H1 (cell line): ENCODE data around the gene CPM. TPM values are rescaled to one million over a fixed set of nuclear protein-coding genes. Genes with fewer than 3 reads are reported as not detected.

Experiments used
- CTCF ChIA-PET: fragments of 300-600 bp; sonication (Branson Sonifier 250); formaldehyde crosslinking; loops from one replicate; lab custom pipeline; 2021; ENCODE audit not compliant: partially characterized antibody; lab: Charles Lee
- POLR2A ChIA-PET: fragments of 300-600 bp; sonication (Branson Sonifier 250); formaldehyde crosslinking; loops from one replicate; lab custom pipeline; 2021; ENCODE audit warnings: inconsistent platforms; ENCODE audit not compliant: partially characterized antibody; lab: Charles Lee
- DNase-seq, 2 experiments: peaks; one replicate each; pipeline versions ENCODE4 v3.0.0 to v3.0.0-alpha.2; 2010 to 2022; ENCODE audit warnings: low spot score in 2 of 2, low read depth in 1 of 2, mixed read lengths in 1 of 2
- FAIRE-seq: peaks from 2 replicates; lab custom pipeline; 2011; peaks lifted over from hg19 to GRCh38; lab: Jason Lieb, UNC
- H2AFZ ChIP-seq: 2 replicates; pipeline ENCODE4 v1.8.1; 2012; ENCODE audit warnings: low read length, inconsistent platforms
- H2AK5ac ChIP-seq: 2 replicates; pipeline ENCODE4 v1.6.1; 2013; ENCODE audit warnings: low read depth, low read length
- H2BK120ac ChIP-seq: replicated peaks from 2 replicates; pipeline ENCODE3; 2013; ENCODE audit warnings: low read depth, low read length, inconsistent platforms
- H2BK12ac ChIP-seq: 2 replicates; pipeline ENCODE4 v1.6.1; 2013; ENCODE audit warnings: low read depth, low read length
- H2BK15ac ChIP-seq: 2 replicates; pipeline ENCODE4 v1.6.1; 2013; ENCODE audit warnings: low read length
- H2BK20ac ChIP-seq: 2 replicates; pipeline ENCODE4 v1.6.1; 2013; ENCODE audit warnings: low read length
- H2BK5ac ChIP-seq: 2 replicates; pipeline ENCODE4 v1.6.1; 2013; ENCODE audit warnings: low read depth, low read length
- H3K14ac ChIP-seq: 2 replicates; pipeline ENCODE4 v1.6.1; 2013; ENCODE audit warnings: inconsistent platforms; ENCODE audit not compliant: insufficient read length
- H3K18ac ChIP-seq: 2 replicates; pipeline ENCODE4 v1.6.1; 2013; ENCODE audit warnings: low read length; ENCODE audit errors: extremely low read depth
- H3K23ac ChIP-seq: 2 replicates; pipeline ENCODE4 v1.6.1; 2013; ENCODE audit warnings: inconsistent platforms; ENCODE audit not compliant: insufficient read length
- H3K23me2 ChIP-seq: 2 replicates; pipeline ENCODE4 v1.6.1; 2013; ENCODE audit warnings: low read depth, low read length
- H3K27ac ChIP-seq: 2 replicates; pipeline ENCODE4 v1.6.1; 2011; ENCODE audit warnings: low read depth, low read length, inconsistent platforms
- H3K27me3 ChIP-seq, 4 experiments: replicated peaks in 1 of 4; 1 replicate in 1 of 4; 2 replicates in 3 of 4; pipeline versions ENCODE4 v1.6.1 to v1.8.1; 2011 to 2013; ENCODE audit warnings: low read length in 3 of 4, mild to moderate bottlenecking in 3 of 4, inconsistent platforms in 2 of 4, mixed read lengths in 2 of 4, moderate library complexity in 1 of 4; ENCODE audit not compliant: control insufficient read depth in 3 of 4, insufficient read depth in 3 of 4; ENCODE audit errors: extremely low read depth in 1 of 4
- H3K36me3 ChIP-seq, 4 experiments: 2 replicates each; pipeline versions ENCODE4 v1.6.1 to v1.8.1; 2011 to 2013; ENCODE audit warnings: mild to moderate bottlenecking in 4 of 4, low read length in 3 of 4, moderate library complexity in 2 of 4, control low read depth in 1 of 4, inconsistent platforms in 1 of 4; ENCODE audit not compliant: insufficient read depth in 4 of 4, control insufficient read depth in 2 of 4
- H3K4ac ChIP-seq: replicated peaks from 2 replicates; pipeline ENCODE3; 2013; ENCODE audit warnings: low read length, low read depth, mixed read lengths, inconsistent platforms; ENCODE audit not compliant: insufficient read length
- H3K4me1 ChIP-seq, 4 experiments: replicated peaks in 1 of 4; 1 replicate in 1 of 4; 2 replicates in 3 of 4; pipeline versions ENCODE4 v1.6.1 to v1.8.1; 2011 to 2013; ENCODE audit warnings: low read length in 3 of 4, inconsistent platforms in 2 of 4, mixed read lengths in 1 of 4; ENCODE audit not compliant: insufficient read depth in 4 of 4, control insufficient read depth in 3 of 4
- H3K4me2 ChIP-seq, 2 experiments: 2 replicates each; pipeline versions ENCODE4 v1.6.1 to v1.8.1; 2011 to 2013; ENCODE audit warnings: low read depth in 2 of 2, low read length in 2 of 2, control low read depth in 1 of 2, inconsistent platforms in 1 of 2, mild to moderate bottlenecking in 1 of 2; ENCODE audit not compliant: insufficient read depth in 1 of 2
- H3K4me3 ChIP-seq, 4 experiments: fragments of 200-600, 300-600 bp in 1 of 4; sonication (generic), shearing (Covaris generic), sonication (Bioruptor Twin) in 1 of 4; 2 replicates each; pipeline versions ENCODE4 v1.5.1 to v1.8.1; 2011 to 2016; ENCODE audit warnings: low read length in 4 of 4, low read depth in 3 of 4, control low read depth in 2 of 4, inconsistent platforms in 2 of 4, mild to moderate bottlenecking in 2 of 4, mixed read lengths in 1 of 4, moderate library complexity in 1 of 4; ENCODE audit not compliant: insufficient read depth in 2 of 4; ENCODE audit errors: extremely low read depth in 1 of 4
- H3K56ac ChIP-seq: replicated peaks from 2 replicates; pipeline ENCODE3; 2013; ENCODE audit warnings: low read depth, mild to moderate bottlenecking, mixed read lengths, low read length, inconsistent platforms; ENCODE audit not compliant: insufficient read length
- H3K79me1 ChIP-seq: 2 replicates; pipeline ENCODE4 v1.6.1; 2013; ENCODE audit warnings: low read depth, low read length, control low read depth
- H3K79me2 ChIP-seq, 2 experiments: 2 replicates each; pipeline versions ENCODE4 v1.6.1 to v1.8.1; 2012 to 2013; ENCODE audit warnings: low read length in 2 of 2, mild to moderate bottlenecking in 2 of 2, inconsistent platforms in 1 of 2; ENCODE audit not compliant: insufficient read depth in 2 of 2, control insufficient read depth in 1 of 2
- H3K9ac ChIP-seq, 4 experiments: replicated peaks in 1 of 4; 1 replicate in 1 of 4; 2 replicates in 3 of 4; pipeline versions ENCODE4 v1.6.1 to v1.8.1; 2011 to 2013; ENCODE audit warnings: low read depth in 3 of 4, low read length in 3 of 4, control low read depth in 2 of 4, mild to moderate bottlenecking in 2 of 4, moderate library complexity in 2 of 4, inconsistent platforms in 1 of 4; ENCODE audit errors: extremely low read depth in 1 of 4
- H3K9me3 ChIP-seq, 2 experiments: 2 replicates each; pipeline versions ENCODE4 v1.6.1 to v1.8.1; 2012 to 2013; ENCODE audit warnings: mild to moderate bottlenecking in 2 of 2, moderate library complexity in 2 of 2, control low read depth in 1 of 2, inconsistent platforms in 1 of 2, low read depth in 1 of 2, low read length in 1 of 2, mixed read lengths in 1 of 2; ENCODE audit not compliant: insufficient read depth in 2 of 2
- H4K20me1 ChIP-seq, 2 experiments: replicated peaks in 1 of 2; 2 replicates each; pipeline versions ENCODE3 to v1.8.1; 2011 to 2013; ENCODE audit warnings: inconsistent platforms in 2 of 2, low read length in 2 of 2, mild to moderate bottlenecking in 1 of 2; ENCODE audit not compliant: insufficient read depth in 2 of 2, control insufficient read depth in 1 of 2
- H4K5ac ChIP-seq: 2 replicates; pipeline ENCODE4 v1.6.1; 2013; ENCODE audit warnings: low read length, low read depth, mixed read lengths, inconsistent platforms; ENCODE audit not compliant: insufficient read length
- H4K8ac ChIP-seq: 2 replicates; pipeline ENCODE4 v1.8.0; 2013; ENCODE audit warnings: mild to moderate bottlenecking, moderate library complexity, low read length, inconsistent platforms; ENCODE audit not compliant: insufficient read depth; ENCODE audit errors: extremely low read depth
- H4K91ac ChIP-seq: replicated peaks from 2 replicates; pipeline ENCODE3; 2013; ENCODE audit warnings: low read length, mixed read lengths, inconsistent platforms; ENCODE audit not compliant: insufficient read length
- BCL11A ChIP-seq, 2 experiments: IDR thresholded peaks; one replicate each; pipeline ENCODE4 v1.6.1; 2011; ENCODE audit warnings: low read depth in 2 of 2, low read length in 2 of 2, mild to moderate bottlenecking in 2 of 2
- CBX5 ChIP-seq: fragments of 300-800, 300-1000 bp; sonication (generic); IDR thresholded peaks from 2 replicates; pipeline ENCODE4 v1.7.1; 2016; ENCODE audit warnings: antibody characterized with exemption, low read length, low read depth
- CBX8 ChIP-seq: fragments of 300-800, 300-1000 bp; sonication (generic); IDR thresholded peaks from 2 replicates; pipeline ENCODE4 v1.7.1; 2016; ENCODE audit warnings: low read depth, low read length, borderline replicate concordance
- EP300 ChIP-seq, 2 experiments: IDR thresholded peaks; 1 replicate in 1 of 2; 2 replicates in 1 of 2; pipeline ENCODE4 v1.6.1; 2011 to 2012; ENCODE audit warnings: low read depth in 2 of 2, low read length in 2 of 2, mild to moderate bottlenecking in 2 of 2, borderline replicate concordance in 1 of 2, inconsistent platforms in 1 of 2, moderate library complexity in 1 of 2
- GABPA ChIP-seq: IDR thresholded peaks from 2 replicates; pipeline ENCODE4 v1.6.1; 2011; ENCODE audit warnings: mild to moderate bottlenecking, low read length, moderate library complexity, borderline replicate concordance; ENCODE audit not compliant: insufficient read depth
- HDAC2 ChIP-seq, 2 experiments: fragments of 300-600 bp in 1 of 2; sonication (generic) in 1 of 2; IDR thresholded peaks; 2 replicates each; pipeline ENCODE4 v1.6.1; 2011 to 2012; ENCODE audit warnings: low read depth in 2 of 2, low read length in 2 of 2, mild to moderate bottlenecking in 2 of 2, moderate library complexity in 2 of 2, borderline replicate concordance in 1 of 2, inconsistent platforms in 1 of 2
- RAD21 ChIP-seq, 2 experiments: IDR thresholded peaks in 1 of 2; conservative IDR thresholded peaks in 1 of 2; 2 replicates each; pipeline ENCODE4 v1.6.1; 2011; ENCODE audit warnings: low read depth in 2 of 2, low read length in 2 of 2, improper control_type of control experiment in 1 of 2, inconsistent platforms in 1 of 2, mild to moderate bottlenecking in 1 of 2, moderate library complexity in 1 of 2
- RNF2 ChIP-seq: fragments of 200-900, 300-1000 bp; sonication (generic); IDR thresholded peaks from 2 replicates; pipeline ENCODE4 v1.7.1; 2016; ENCODE audit warnings: borderline replicate concordance, low read depth, mild to moderate bottlenecking, antibody characterized with exemption, low read length; ENCODE audit not compliant: poor library complexity, severe bottlenecking; ENCODE audit errors: missing control alignments
- SAP30 ChIP-seq: fragments of 300-600 bp; sonication (generic); IDR thresholded peaks from 2 replicates; pipeline ENCODE4 v1.7.1; 2012; ENCODE audit warnings: low read length, moderate library complexity, mild to moderate bottlenecking, inconsistent platforms; ENCODE audit not compliant: insufficient read depth, insufficient replicate concordance
- TCF12 ChIP-seq: IDR thresholded peaks from 2 replicates; pipeline ENCODE4 v1.6.1; 2011; ENCODE audit warnings: low read depth, mild to moderate bottlenecking, low read length
- WGBS, 2 experiments: shearing (Covaris generic) in 1 of 2; methylation state at CpG; one replicate each; pipeline versions ENCODE4 v1.1.6 to v1.1.7; 2013 to 2015; ENCODE audit warnings: low lambda C conversion rate in 2 of 2, mixed read lengths in 2 of 2, inconsistent platforms in 1 of 2, low coverage in 1 of 2, missing lambda C conversion rate in 1 of 2; ENCODE audit not compliant: insufficient replicate concordance in 2 of 2, insufficient coverage in 1 of 2, insufficient read length in 1 of 2; ENCODE audit errors: extremely low coverage in 1 of 2, missing lambda C conversion rate in 1 of 2; 5-methylcytosine and 5-hydroxymethylcytosine counted together
- polyA plus RNA-seq, 7 experiments: library from polyadenylated mRNA; depleted of rRNA in 3 of 7; stranded (reverse) in 5 of 7; unstranded in 2 of 7; fragments of >200 nt in 5 of 7; fragments of 200-250 nt in 2 of 7; gene quantifications; 1 replicate in 5 of 7; 2 replicates in 1 of 7; 4 replicates in 1 of 7; pipeline versions ENCODE4 v1.2.1 to v1.2.3, GENCODE V29; 2011 to 2013; ENCODE audit warnings: missing spikeins in 2 of 7, mixed read lengths in 2 of 7
- total RNA-seq: library from RNA; stranded (reverse); fragmentation: NEBNext Ultra II Directional; extraction: Animal tissue kit (Norgen Biotek cat#: 25700); gene quantifications from 2 replicates; pipeline ENCODE4 v1.2.1, GENCODE V29; 2021

Gene CPM
- total and polyA plus RNA-seq, 2 of the 8 experiments (the other 6 are each of a cell fraction or from before 2014, with no cell fraction given), result 0.33 to 3.1 TPM

- H3K56ac ChIP-seq, result no peak overlapping the region
- no peak overlapping the region for H4K5ac ChIP-seq
- no peaks in the 10 kb centered on the region; a peak in 1 of 7 replicates for H3K27me3 ChIP-seq
- H3K14ac ChIP-seq, result no peak overlapping the region
- no peak for TF ChIP-seq EP300 (IDR thresholded peaks at IDR 0.05; ENCODE audit: borderline replicate concordance in 1 of 2, low read depth in 2 of 2, low read length in 2 of 2)
- TF ChIP-seq HDAC2 (IDR thresholded peaks at IDR 0.05; ENCODE audit: borderline replicate concordance in 1 of 2, low read depth in 2 of 2, low read length in 2 of 2), result no peak
- TF ChIP-seq SAP30, result no peak
- TF ChIP-seq CBX8, result no peak
- no peak for TF ChIP-seq RAD21 (IDR thresholded peaks at IDR 0.05 in 1 of 2, conservative IDR thresholded peaks at IDR 0.05 in 1 of 2; ENCODE audit: low read depth in 2 of 2, low read length in 2 of 2)
- no peak for TF ChIP-seq GABPA
- no peak for TF ChIP-seq TCF12
- no peak for TF ChIP-seq CBX5
- TF ChIP-seq RNF2, result no peak
- no peak for TF ChIP-seq BCL11A (IDR thresholded peaks at IDR 0.05; ENCODE audit: low read depth in 2 of 2, low read length in 2 of 2)
- TF ChIP-seq, all 59 proteins: peak for 0
- no peak overlapping the region for H2BK12ac ChIP-seq
- H2BK15ac ChIP-seq, result no peak overlapping the region
- H2BK5ac ChIP-seq, result no peak overlapping the region
- H3K9ac ChIP-seq, result no peak overlapping the region
- no peak overlapping the region for H3K4me3 ChIP-seq
- H3K4me1 ChIP-seq, result no peaks in the 10 kb centered on the region
- no peaks in the 10 kb centered on the region for H3K9me3 ChIP-seq
- no peak for FAIRE-seq
- H3K23ac ChIP-seq, result no peak overlapping the region
- 88% methylated on average over 2 of the region's 2 CpGs; no CpG with 5 or more reads in 1 of the 2 experiments for WGBS, 2 experiments
- no peak overlapping the region for H2BK120ac ChIP-seq
- H4K8ac ChIP-seq, result no peak overlapping the region
- H3K23me2 ChIP-seq, result no peaks in the 10 kb centered on the region
- H2AFZ ChIP-seq, result no peak overlapping the region
- H4K91ac ChIP-seq, result no peak overlapping the region
- CTCF ChIA-PET, result interaction anchor here (0.5 to 2.1 kb wide), 5 partner anchors 10 to 602 kb away, joined by 3 to 5 read pairs (median 4); no protein-coding TSS in a partner anchor
- no peak overlapping the region for H3K27ac ChIP-seq
- no peak overlapping the region for H3K4ac ChIP-seq
- POLR2A ChIA-PET, result interaction anchor here (0.9 to 1.3 kb wide), 2 partner anchors 16 to 89 kb away, joined by 3 to 4 read pairs; no protein-coding TSS in a partner anchor
- DNase-seq, result no peak
- no peak overlapping the region for H2BK20ac ChIP-seq
- no peaks in the 10 kb centered on the region for H3K36me3 ChIP-seq
- H4K20me1 ChIP-seq, result no peaks in the 10 kb centered on the region
- H3K4me2 ChIP-seq, result no peak overlapping the region
- no peaks in the 10 kb centered on the region for H3K79me1 ChIP-seq
- no peak overlapping the region for H2AK5ac ChIP-seq
- no peaks in the 10 kb centered on the region for H3K79me2 ChIP-seq
- no peak overlapping the region for H3K18ac ChIP-seq
These were observed 31.4 kb downstream of the CPM start for GRCh38 chr12:68901551-68901950.
